A549 (cell line): ENCODE measurements around the gene PILRA. TPM values are rescaled to one million over a fixed set of nuclear protein-coding genes. Genes with fewer than 3 reads are reported as not detected.

Experiments
- ATAC-seq, 2 experiments: fragments of 200-7000 bp in 1 of 2; fragments of >200 bp in 1 of 2; cut with Nextera tagmentation in 1 of 2; cut with Tn5 transposase in 1 of 2; 3 replicates each; pipeline versions ENCODE4 v1.8.0 to v1.9.1; 2018 to 2020; ENCODE audit warnings: mild to moderate bottlenecking in 1 of 2, moderate library complexity in 1 of 2
- CTCF ChIA-PET: fragments of 300-600 bp; sonication (Branson Sonifier 250); formaldehyde crosslinking; extraction: SDS; loops from one replicate; lab custom pipeline; 2021; ENCODE audit warnings: antibody characterized with exemption, inconsistent platforms; lab: Yijun Ruan, JAX
- POLR2A ChIA-PET: fragments of 350-600 bp; formaldehyde crosslinking; extraction: SDS; loops from one replicate; lab custom pipeline; 2021; ENCODE audit warnings: antibody characterized with exemption, inconsistent platforms; lab: Yijun Ruan, JAX
- DNase-seq, 2 experiments: peaks; one replicate each; pipeline versions ENCODE4 v3.0.0 to v3.0.0-alpha.2; 2011 to 2016; ENCODE audit warnings: low read depth in 1 of 2, low spot score in 1 of 2
- FAIRE-seq: peaks from 2 replicates; lab custom pipeline; 2011; peaks lifted over from hg19 to GRCh38; lab: Jason Lieb, UNC
- H3K27ac ChIP-seq, 2 experiments: fragments of >200 bp; sonication (Bioruptor Twin); formaldehyde crosslinking; 3 replicates each; pipeline ENCODE4 v1.5.1; 2016 to 2017
- H3K4me1 ChIP-seq: fragments of >200 bp; sonication (Bioruptor Twin); formaldehyde crosslinking; 3 replicates; pipeline ENCODE4 v1.6.1; 2016
- H3K4me2 ChIP-seq: fragments of >200 bp; sonication (Bioruptor Twin); formaldehyde crosslinking; 3 replicates; pipeline ENCODE4 v1.6.1; 2016
- H3K4me3 ChIP-seq: fragments of >200 bp; sonication (Bioruptor Twin); formaldehyde crosslinking; 3 replicates; pipeline ENCODE4 v1.5.1; 2016
- H3K9me3 ChIP-seq: fragments of >200 bp; sonication (Bioruptor Twin); formaldehyde crosslinking; 3 replicates; pipeline ENCODE4 v1.6.1; 2016
- BHLHE40 ChIP-seq: IDR thresholded peaks from 2 replicates; pipeline ENCODE4 v1.6.1; 2012; ENCODE audit warnings: low read depth, low read length, inconsistent platforms
- CEBPB ChIP-seq, 2 experiments: fragments of >200 bp in 1 of 2; sonication (Bioruptor Twin) in 1 of 2; formaldehyde crosslinking in 1 of 2; IDR thresholded peaks; 2 replicates each; pipeline ENCODE4 v1.6.1; 2012 to 2016
- FOSL2 ChIP-seq, 2 experiments: fragments of 450-650 bp in 1 of 2; fragments of >200 bp in 1 of 2; sonication (Bioruptor Twin) in 1 of 2; formaldehyde crosslinking; IDR thresholded peaks; 2 replicates each; pipeline versions ENCODE4 v1.5.0 to v1.6.1; 2016 to 2020; ENCODE audit warnings: mild to moderate bottlenecking in 1 of 2, moderate library complexity in 1 of 2
- JUN ChIP-seq, 2 experiments: fragments of >200 bp; sonication (Bioruptor Twin); formaldehyde crosslinking; IDR thresholded peaks; 2 replicates in 1 of 2; 3 replicates in 1 of 2; pipeline ENCODE4 v1.6.1; 2016 to 2017
- KDM5A ChIP-seq: fragments of 200-600 bp; sonication (generic); IDR thresholded peaks from 2 replicates; pipeline ENCODE4 v1.6.1; 2016; ENCODE audit warnings: antibody characterized with exemption, mild to moderate bottlenecking
- MYC ChIP-seq: IDR thresholded peaks from 2 replicates; pipeline ENCODE4 v1.6.1; 2012; ENCODE audit warnings: mild to moderate bottlenecking, inconsistent platforms, low read length, improper control_type of control experiment, borderline replicate concordance
- NPAS2 ChIP-seq: fragments of 250-450 bp; sonication (Bioruptor Pico); IDR thresholded peaks from 2 replicates; pipeline ENCODE4 v1.8.0; 2022; ENCODE audit warnings: mild to moderate bottlenecking, moderate library complexity, borderline replicate concordance
- WGBS: methylation state at CpG from one replicate; pipeline ENCODE4 v1.1.6; 2017; ENCODE audit errors: missing lambda C conversion rate; 5-methylcytosine and 5-hydroxymethylcytosine counted together
- polyA plus RNA-seq, 4 experiments: library from polyadenylated mRNA; depleted of rRNA in 3 of 4; stranded (reverse); fragments of >200 nt; fragmentation: RNase III in 1 of 4; extraction: RNeasy Plus Mini Kit Qiagen cat#74134 plus additional on column Dnase treatment in 1 of 4; gene quantifications; 2 replicates in 3 of 4; 3 replicates in 1 of 4; pipeline ENCODE4 v1.2.3, GENCODE V29; 2011 to 2017
- TF ChIP-seq, protein P1 (sequence below): fragments of >200 bp; sonication (Bioruptor Twin); formaldehyde crosslinking; IDR thresholded peaks from 2 replicates; pipeline ENCODE4 v1.6.1; 2016
- TF ChIP-seq, protein P2 (sequence below): IDR thresholded peaks from 2 replicates; pipeline ENCODE4 v1.6.1; 2012
- TF ChIP-seq, protein P3 (sequence below): fragments of 450-650 bp; IDR thresholded peaks from 2 replicates; pipeline ENCODE4 v1.6.1; 2014; ENCODE audit warnings: antibody characterized with exemption

The PILRA gene
- polyA plus RNA-seq, 2 of the 4 experiments (the other 2 are of a cell fraction) = 3.3 to 3.4 TPM

DNA sequence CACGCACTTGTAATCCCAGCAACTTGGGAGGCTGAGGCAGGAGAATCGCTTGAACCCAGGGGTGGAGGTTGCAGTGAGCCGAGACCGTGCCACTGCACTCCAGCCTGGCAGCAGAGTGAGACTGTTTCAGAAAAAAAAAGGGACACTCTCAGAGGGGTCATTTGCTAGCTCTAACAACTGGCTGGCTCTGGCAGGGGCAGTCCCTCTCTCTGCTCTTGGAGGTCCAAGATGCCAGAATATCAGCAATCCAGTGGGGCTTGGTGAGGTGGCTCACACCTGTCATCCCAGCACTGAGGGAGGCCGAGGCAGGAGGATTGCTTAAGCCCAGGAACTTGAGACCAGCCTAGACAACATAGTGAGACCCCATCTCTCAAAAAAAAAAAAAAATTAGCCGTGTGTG, 2.5 kb upstream of the PILRA start (continued):
- TF ChIP-seq, protein P1, sequence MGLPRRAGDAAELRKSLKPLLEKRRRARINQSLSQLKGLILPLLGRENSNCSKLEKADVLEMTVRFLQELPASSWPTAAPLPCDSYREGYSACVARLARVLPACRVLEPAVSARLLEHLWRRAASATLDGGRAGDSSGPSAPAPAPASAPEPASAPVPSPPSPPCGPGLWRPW = no peak

DNA sequence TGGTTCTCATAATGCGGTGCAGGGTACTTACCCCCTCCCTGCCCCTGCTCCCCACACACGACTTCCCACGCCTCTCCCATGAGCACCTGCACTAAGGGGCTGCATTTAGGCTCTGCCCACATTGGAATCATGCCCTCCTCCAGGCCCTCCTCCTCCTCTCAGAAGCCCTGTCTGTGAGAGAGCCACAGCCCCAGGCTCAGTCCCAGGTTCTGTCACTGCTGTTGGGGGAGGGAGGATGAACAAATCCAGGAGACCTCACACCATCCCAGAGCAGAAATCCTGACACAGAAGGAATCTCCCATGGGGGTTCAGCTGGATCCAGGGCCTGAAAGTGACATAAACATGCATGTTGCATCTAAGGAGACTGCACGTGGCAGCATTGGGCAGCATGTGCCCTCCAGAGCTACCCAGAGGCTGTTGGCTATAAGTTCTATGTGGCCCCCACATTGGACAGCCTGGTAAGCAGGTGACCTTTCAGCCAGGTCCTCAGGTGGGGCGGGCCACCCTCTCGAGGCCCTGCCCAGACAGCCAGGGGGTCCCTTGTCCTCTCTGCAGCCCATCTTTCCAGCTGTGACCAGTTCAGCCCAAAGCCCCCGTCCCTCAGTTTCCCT, 1.6 kb upstream of the PILRA start:
- no peak for DNase-seq
- H3K4me3 ChIP-seq = no peak overlapping the region
- ATAC-seq = peak; percentile 5 to 11; a peak in 5 of 6 replicates
- TF ChIP-seq NPAS2 (CRISPR knock-in tag) = no peak
- TF ChIP-seq, protein P2, sequence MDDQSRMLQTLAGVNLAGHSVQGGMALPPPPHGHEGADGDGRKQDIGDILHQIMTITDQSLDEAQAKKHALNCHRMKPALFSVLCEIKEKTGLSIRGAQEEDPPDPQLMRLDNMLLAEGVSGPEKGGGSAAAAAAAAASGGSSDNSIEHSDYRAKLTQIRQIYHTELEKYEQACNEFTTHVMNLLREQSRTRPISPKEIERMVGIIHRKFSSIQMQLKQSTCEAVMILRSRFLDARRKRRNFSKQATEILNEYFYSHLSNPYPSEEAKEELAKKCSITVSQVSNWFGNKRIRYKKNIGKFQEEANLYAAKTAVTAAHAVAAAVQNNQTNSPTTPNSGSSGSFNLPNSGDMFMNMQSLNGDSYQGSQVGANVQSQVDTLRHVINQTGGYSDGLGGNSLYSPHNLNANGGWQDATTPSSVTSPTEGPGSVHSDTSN = 0 out of 2 replicates have a peak, but pooled peaks have one; percentile 44
- TF ChIP-seq JUN (IDR thresholded peaks at IDR 0.05) = peak in 1 of 2 experiments; percentile 19; a peak in 1 of 5 replicates
- TF ChIP-seq, all 56 proteins: peak for 2
- WGBS = 87% methylated on average over 6 of the region's 7 CpGs
- ChIA-PET CTCF (interaction anchor here (0.7 kb wide), 1 partner anchor 36 kb away, joined by 5 read pairs; no protein-coding TSS in a partner anchor), POLR2A (no interaction called here)
- peaks cover 7% of the 10 kb centered on the region; the same call in 2 of the 3 replicates for H3K4me1 ChIP-seq
- no peak for FAIRE-seq
- H3K27ac ChIP-seq = peak overlapping the region in 1 of 2 experiments; percentile 70; a peak in 3 of 6 replicates
- no peak overlapping the region; the same call in 2 of the 3 replicates for H3K4me2 ChIP-seq
- no peaks in the 10 kb centered on the region for H3K9me3 ChIP-seq

DNA sequence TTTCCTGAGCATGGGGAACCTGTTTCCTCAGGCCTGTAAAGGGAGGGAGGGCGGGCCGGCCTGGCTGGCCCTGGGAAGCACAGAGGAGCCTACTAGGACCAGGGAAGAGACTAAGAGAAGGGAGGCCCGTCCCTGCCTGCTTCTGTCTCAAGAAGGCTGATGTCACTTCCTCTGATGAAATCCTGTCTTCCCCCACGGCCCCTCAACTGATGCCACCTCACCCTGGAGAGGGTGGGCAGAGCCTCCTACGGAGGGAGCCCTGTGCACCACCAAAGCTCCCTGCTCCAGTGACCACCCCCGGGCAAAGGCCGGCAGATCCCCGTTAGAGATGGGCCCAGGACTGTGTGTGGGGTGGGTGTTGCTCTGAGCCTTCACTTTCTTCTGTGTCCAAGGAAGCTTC, 1.0 kb upstream of the PILRA start:
- TF ChIP-seq BHLHE40 = no peak
- no peak for TF ChIP-seq CEBPB (IDR thresholded peaks at IDR 0.05)
- TF ChIP-seq, protein P3, sequence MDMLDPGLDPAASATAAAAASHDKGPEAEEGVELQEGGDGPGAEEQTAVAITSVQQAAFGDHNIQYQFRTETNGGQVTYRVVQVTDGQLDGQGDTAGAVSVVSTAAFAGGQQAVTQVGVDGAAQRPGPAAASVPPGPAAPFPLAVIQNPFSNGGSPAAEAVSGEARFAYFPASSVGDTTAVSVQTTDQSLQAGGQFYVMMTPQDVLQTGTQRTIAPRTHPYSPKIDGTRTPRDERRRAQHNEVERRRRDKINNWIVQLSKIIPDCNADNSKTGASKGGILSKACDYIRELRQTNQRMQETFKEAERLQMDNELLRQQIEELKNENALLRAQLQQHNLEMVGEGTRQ = no peak
- TF ChIP-seq MYC = no peak
- H3K27ac ChIP-seq = peak overlapping the region in 1 of 2 experiments; percentile 70; a peak in 3 of 6 replicates
- no peak overlapping the region for H3K4me3 ChIP-seq
- ATAC-seq = peak; percentile 15 to 26; a peak in 4 of 6 replicates
- ChIA-PET POLR2A (no interaction called here), CTCF (interaction anchor here (0.7 kb wide), 1 partner anchor 35 kb away, joined by 5 read pairs; no protein-coding TSS in a partner anchor)
- peaks cover 7% of the 10 kb centered on the region; the same call in 2 of the 3 replicates for H3K4me1 ChIP-seq
- no peaks in the 10 kb centered on the region for H3K9me3 ChIP-seq
- WGBS = 50% methylated on average over 7 of the region's 8 CpGs
- no peak for FAIRE-seq
- DNase-seq = no peak
- H3K4me2 ChIP-seq = no peak overlapping the region; the same call in 2 of the 3 replicates

DNA sequence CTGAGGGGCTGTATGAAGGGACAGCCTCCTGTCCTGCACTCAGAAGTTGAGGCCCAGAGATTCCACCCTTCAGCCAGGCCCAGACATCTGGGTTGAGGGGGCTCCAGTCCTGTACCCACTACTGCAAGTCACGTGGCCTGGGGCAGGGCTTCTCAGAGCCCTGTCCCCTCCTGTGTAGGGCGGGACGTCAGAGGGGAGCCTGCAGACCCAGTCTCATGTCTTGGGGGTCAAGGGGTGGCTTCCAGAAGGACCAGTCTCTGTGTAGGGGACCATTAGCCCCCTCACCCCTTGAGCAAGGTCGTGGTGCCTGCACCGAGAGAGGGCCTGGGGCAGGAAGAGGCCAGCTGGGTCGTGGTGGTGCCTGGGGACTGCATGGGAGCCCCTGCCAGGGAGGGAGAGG, 593 bp upstream of the PILRA start:
- peak; percentile 11 to 12; a peak in 5 of 6 replicates for ATAC-seq
- POLR2A ChIA-PET = no interaction called here

More for the DNA sequence above, 593 bp upstream of the PILRA start:
- H3K4me2 ChIP-seq = no peak overlapping the region; the same call in 2 of the 3 replicates
- no peak for FAIRE-seq
- DNase-seq = no peak
- H3K4me3 ChIP-seq = no peak overlapping the region
- WGBS = 93% methylated on average over 3 of the region's 6 CpGs
- TF ChIP-seq, protein P2 = 0 out of 2 replicates have a peak, but pooled peaks have one; percentile 11
- TF ChIP-seq FOSL2 (IDR thresholded peaks at IDR 0.05) (no peak), FOSL2 (CRISPR knock-in tag; IDR thresholded peaks at IDR 0.05) (no peak), KDM5A (no peak)
- CTCF ChIA-PET = interaction anchor here (0.7 kb wide), 1 partner anchor 35 kb away, joined by 5 read pairs; no protein-coding TSS in a partner anchor
- peak overlapping the region in 1 of 2 experiments; percentile 70; a peak in 3 of 6 replicates for H3K27ac ChIP-seq
- H3K4me1 ChIP-seq = peaks cover 7% of the 10 kb centered on the region; the same call in 2 of the 3 replicates
- no peaks in the 10 kb centered on the region for H3K9me3 ChIP-seq
